Measurements from ENCODE around the gene GPR183.

The GPR183 gene

GRCh38 chr13:99339736-99340397, 32.7 kb upstream of the GPR183 start:
- DNase-seq (ENCODE audit: low read depth in 2 of 2, low spot score in 1 of 2): no peak

- DNase-seq (ENCODE audit: low read depth in 2 of 2, low spot score in 1 of 2): no peak
These were observed 32.1 kb upstream of the GPR183 start for GRCh38 chr13:99339230-99339721.

DNA sequence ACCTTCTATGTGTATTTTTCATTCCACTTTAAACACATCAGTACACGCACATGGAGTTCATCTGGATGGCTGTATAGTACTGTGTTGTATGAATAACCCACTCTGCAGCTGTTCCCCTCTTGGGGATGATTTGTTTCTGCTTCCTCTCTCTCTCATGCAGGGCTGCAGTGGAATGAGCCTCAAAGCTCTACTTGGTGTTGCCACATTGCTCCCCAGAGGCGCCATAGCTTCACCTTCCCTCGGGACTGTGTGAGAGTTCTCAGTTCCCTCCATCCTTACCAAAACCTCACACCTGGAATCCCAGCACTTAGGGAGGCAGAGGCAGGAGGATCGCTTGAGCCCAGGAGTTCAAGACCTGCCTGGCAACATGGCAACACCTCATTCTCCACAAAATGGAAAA, 28.4 kb upstream of the GPR183 start:
- DNase-seq (ENCODE audit: low read depth in 2 of 2, low spot score in 1 of 2): no peak

- no peak for DNase-seq (ENCODE audit: low read depth in 2 of 2, low spot score in 1 of 2)
These were observed 27.9 kb upstream of the GPR183 start for GRCh38 chr13:99335087-99335486.

- DNase-seq (ENCODE audit: low read depth in 2 of 2, low spot score in 1 of 2): no peak
These were observed 27.0 kb upstream of the GPR183 start for GRCh38 chr13:99334221-99334620.

- no peak for DNase-seq (ENCODE audit: low read depth in 2 of 2, low spot score in 1 of 2)
These were observed 25.3 kb upstream of the GPR183 start for GRCh38 chr13:99332456-99332855.

DNA sequence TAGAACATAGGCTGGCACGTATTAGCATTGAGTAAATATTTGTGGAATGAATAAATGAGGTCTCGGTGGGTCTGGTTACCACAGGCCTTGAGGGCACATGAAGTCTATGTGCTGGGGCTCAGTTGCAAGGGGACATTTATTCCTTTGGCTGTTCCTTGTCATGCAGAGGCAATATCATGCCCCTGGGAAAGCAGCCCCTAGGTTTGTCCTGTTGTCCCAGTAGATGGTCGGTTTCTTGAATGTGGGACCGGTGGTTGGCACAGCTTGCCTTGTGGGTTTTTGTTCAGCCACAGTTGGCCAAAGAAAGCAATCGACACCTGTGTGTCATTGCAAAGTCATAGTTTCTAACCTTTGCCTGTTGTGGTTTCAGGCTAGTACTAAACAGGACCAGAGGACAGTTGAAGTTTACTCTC, 24.7 kb upstream of the GPR183 start:
- no peak for DNase-seq (ENCODE audit: low read depth in 2 of 2, low spot score in 1 of 2)

DNA sequence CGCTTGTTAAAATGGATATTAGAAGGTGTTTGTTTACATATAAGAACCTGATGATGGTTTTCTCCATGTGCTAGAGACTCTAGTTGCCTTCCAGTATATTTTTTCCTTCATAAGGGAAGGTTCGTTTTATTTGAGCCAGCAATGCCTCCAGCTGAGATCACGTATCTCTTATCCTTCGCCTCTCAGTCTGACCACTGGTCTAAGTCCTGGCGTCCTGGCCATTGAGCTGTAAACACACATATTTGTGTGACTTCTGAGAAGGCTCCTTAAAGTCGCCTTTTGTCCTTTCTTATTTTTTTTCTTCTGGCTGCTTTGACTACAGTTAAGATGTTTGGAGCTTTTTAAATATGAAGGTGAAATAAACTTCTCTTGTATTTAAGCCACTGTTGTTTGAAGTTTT, 23.7 kb upstream of the GPR183 start:
- DNase-seq (ENCODE audit: low read depth in 2 of 2, low spot score in 1 of 2): no peak

DNA sequence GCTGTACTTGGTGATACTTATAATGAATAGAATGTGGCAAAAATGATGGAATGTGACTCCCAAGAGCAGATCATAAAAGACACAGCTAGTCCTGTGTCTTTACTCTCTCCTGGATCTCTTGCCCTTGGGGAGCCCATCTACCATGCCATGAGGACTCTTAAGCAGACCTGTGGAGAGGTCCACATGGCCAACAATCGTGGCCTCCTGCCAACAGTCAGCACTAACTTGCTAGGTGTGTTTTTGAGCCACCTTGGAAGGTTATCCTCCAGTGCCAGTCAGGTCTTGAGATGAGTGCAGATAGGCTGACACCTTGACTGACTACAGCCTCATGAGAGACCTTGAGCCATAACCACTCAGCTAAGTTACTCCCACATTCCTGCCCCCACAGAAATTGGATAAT, 22.3 kb upstream of the GPR183 start:
- no peak for DNase-seq (ENCODE audit: low read depth in 2 of 2, low spot score in 1 of 2)

- DNase-seq (ENCODE audit: low read depth in 2 of 2, low spot score in 1 of 2): no peak
These were observed 20.6 kb upstream of the GPR183 start for GRCh38 chr13:99327761-99328160.

DNA sequence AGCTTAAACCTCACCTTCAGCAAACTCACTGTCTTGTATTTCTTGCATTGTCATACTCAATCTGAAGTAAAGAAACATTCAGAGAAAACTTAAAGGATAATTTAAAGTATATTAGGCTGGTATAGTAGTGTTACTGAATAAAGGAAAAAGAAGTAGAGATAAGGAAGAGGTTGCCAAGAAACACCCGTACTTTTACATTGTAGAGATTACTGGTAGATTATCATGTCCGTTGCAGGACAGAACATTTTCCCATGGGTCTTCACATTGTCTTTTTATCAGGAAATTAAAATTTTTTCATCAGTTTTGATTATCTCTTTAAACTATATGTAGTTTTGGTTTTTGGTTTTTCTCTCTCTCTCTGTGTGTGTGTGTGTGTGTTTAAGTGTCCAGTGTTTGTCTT, 19.9 kb upstream of the GPR183 start:
- no peak for DNase-seq (ENCODE audit: low read depth in 2 of 2, low spot score in 1 of 2)

- no peak for DNase-seq (ENCODE audit: low read depth in 2 of 2, low spot score in 1 of 2)
These were observed 18.8 kb upstream of the GPR183 start for GRCh38 chr13:99326012-99326411.

DNA sequence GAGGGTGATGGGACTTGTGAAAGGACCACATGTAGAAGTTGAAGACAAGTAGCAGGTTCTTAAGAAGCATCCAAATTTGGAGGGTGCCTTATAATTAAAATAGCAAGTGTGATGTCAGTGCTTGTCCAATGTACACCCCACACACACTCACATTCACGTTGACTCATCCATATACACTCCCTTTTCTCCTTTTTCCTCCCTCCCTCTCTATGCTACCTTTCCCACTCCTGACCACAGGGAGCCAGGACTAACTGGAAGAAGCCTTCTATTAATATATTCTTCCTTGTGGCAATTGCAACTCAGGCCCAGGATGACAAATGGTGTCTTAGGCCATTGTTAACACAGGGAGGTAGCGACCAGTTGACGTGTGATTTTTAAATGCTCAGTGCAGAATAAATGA, 16.3 kb upstream of the GPR183 start:
- DNase-seq (ENCODE audit: low read depth in 2 of 2, low spot score in 1 of 2): no peak

GRCh38 chr13:99322297-99323103, 15.3 kb upstream of the GPR183 start:
- no peak for DNase-seq (ENCODE audit: low read depth in 2 of 2, low spot score in 1 of 2)

DNA sequence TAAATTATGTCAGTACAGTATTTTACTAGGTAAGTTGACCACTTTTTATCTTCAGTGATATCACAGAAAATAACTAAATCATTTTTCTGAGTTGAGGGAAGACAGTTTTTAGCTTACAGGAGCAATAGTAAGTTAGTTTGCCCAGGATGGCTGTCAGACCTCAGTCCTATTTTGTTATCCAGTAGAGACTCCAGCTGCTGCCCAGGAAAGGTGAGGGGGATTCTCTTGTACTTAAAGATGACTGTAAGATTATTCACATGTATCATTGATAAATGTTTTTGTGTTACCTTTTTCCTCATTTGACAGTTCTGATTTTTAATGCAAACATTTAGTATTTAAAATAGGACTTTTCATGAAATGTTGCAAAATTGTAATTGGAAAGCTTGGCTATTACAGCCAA, 14.5 kb upstream of the GPR183 start:
- no peak for DNase-seq (ENCODE audit: low read depth in 2 of 2, low spot score in 1 of 2)

- no peak for DNase-seq (ENCODE audit: low read depth in 2 of 2, low spot score in 1 of 2)
These were observed 13.7 kb upstream of the GPR183 start for GRCh38 chr13:99320693-99321481.

DNA sequence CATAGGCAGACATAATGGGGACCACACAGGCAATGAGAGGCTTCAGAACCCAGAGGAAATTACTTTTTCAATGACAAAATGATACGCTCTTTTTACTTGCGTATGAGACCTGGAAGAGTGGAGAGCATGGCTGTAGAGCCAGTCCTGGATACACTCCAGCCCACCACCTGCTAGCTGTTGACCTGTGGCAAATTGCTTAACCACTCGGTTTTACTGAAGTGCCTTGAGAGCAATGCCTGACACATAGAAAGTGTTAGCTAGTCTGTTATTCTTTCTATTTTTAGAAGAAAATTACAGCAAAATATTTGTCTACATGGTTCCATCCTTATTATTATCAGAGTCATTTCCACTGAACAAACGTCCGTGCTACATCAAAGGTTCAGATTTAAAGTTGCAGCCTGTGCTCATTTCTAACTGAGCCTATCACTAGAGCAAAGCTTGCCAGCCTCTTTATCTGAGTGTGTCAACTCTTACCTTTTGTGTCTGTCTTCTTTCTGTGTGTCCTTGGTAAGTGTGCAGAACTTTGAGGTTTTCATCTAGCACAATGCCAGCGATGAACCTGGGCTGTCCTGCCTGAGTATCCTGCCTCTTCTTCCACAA, 9.6 kb upstream of the GPR183 start:
- no peak for DNase-seq (ENCODE audit: low read depth in 2 of 2, low spot score in 1 of 2)

DNA sequence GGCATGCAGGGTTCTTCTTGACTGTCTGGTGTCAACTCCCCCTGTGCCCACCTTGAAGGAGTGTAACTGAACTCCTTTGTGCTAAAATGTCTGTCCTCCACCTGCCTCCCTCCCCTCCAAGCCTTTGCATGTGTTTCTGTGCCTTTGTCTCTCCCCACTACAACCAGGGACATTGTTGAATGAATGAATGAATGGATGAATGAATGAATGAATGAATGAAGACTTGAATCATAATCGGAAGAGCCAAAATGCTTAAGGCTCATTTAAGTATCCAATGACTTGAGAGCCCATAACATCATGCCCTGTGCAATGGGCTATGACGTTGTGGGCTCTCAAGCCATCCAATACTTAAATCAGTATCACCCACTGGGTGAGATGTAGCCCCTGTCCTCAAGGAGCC, 9.0 kb upstream of the GPR183 start:
- DNase-seq (ENCODE audit: low read depth in 2 of 2, low spot score in 1 of 2): no peak

DNA sequence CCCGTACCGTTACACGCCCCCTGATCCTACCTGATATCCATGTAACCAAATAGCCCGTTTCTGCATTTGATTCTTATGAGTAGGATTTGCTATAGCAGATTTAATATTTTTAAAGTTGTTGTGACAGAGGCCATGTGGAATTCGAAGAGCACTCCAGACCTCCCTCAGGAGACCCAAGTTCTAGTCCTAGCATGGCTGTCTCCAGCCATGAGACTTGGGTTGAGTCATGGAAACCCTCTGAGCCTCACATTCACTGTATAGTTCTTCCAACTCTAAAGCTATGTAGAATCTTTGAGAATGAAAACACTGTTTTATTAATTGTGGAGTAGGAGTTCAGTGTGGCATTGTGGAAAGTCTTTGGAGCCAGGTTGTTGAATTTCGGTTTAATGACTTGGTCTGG, 8.0 kb upstream of the GPR183 start:
- no peak for DNase-seq (ENCODE audit: low read depth in 2 of 2, low spot score in 1 of 2)

GRCh38 chr13:99314640-99315176, 7.5 kb upstream of the GPR183 start:
- DNase-seq (ENCODE audit: low read depth in 2 of 2, low spot score in 1 of 2): peak in 1 of 2 donors; percentile 47

- DNase-seq (ENCODE audit: low read depth in 2 of 2, low spot score in 1 of 2): no peak
These were observed 6.7 kb upstream of the GPR183 start for GRCh38 chr13:99313941-99314340.
